Astrocyte of the cerebellum (primary cell): ENCODE results near the gene ELOVL6.
A peak's percentile ranks its signal among the peaks of the same experiment; 100 is the strongest.
"Not testable (repeated sequence)": the region's sequence is repeated elsewhere in the genome, so short reads cannot be mapped to it uniquely, and the experiment has no call there.

Experiments used
- DNase-seq: peaks from one replicate; pipeline ENCODE4 v3.0.0-alpha.2; 2011; ENCODE audit warnings: low read depth
- H3K4me3 ChIP-seq: 2 replicates; pipeline ENCODE4 v1.5.1; 2011; ENCODE audit warnings: mild to moderate bottlenecking, low read depth, low read length, moderate library complexity
- in situ Hi-C: cut with HindIII; loops from 2 replicates; pipeline ENCODE4 v1.10.0; 2017; ENCODE audit warnings: low sequenced_read_pairs
- TF ChIP-seq, protein P1 (sequence below): IDR thresholded peaks from 2 replicates; pipeline ENCODE4 v1.5.1; 2012; ENCODE audit warnings: low read length, low read depth, moderate library complexity, mild to moderate bottlenecking; ENCODE audit errors: missing control alignments

The ELOVL6 gene

DNA sequence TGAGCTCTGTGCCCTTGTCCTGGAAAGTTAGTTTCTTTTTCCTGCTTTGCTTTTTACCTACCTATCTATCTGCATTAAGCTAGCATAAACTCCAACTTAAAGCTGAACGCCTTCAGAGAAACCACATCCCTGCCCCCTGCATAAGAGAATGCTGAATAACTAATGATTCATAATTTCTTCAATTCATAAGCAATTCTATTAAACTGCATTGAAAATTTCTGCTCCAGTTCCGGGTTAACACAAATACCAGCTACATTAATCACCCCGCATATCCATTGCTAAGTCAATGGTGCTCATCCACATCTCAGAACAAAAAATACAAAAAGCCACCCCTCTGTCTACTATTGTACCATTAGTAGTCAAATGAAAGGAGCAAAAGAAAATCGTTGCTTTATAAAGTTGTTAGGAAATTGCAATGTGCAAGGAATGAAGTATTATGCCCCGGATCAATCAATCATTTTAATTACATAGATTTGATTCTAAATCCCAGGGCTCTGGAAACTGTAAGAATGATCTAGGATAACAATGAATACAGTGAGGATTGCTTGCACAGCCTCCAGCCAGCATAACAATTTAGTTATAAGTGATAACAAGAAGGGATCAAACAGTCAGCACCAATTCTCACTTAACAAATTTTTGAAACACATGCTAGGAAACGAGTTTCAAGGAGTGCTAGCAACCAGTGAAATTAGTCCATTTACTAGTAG lies 106.8 kb downstream of the ELOVL6 start:
- in situ Hi-C loops, result no loop called here
- TF ChIP-seq, protein P1, sequence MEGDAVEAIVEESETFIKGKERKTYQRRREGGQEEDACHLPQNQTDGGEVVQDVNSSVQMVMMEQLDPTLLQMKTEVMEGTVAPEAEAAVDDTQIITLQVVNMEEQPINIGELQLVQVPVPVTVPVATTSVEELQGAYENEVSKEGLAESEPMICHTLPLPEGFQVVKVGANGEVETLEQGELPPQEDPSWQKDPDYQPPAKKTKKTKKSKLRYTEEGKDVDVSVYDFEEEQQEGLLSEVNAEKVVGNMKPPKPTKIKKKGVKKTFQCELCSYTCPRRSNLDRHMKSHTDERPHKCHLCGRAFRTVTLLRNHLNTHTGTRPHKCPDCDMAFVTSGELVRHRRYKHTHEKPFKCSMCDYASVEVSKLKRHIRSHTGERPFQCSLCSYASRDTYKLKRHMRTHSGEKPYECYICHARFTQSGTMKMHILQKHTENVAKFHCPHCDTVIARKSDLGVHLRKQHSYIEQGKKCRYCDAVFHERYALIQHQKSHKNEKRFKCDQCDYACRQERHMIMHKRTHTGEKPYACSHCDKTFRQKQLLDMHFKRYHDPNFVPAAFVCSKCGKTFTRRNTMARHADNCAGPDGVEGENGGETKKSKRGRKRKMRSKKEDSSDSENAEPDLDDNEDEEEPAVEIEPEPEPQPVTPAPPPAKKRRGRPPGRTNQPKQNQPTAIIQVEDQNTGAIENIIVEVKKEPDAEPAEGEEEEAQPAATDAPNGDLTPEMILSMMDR, result no peak
- H3K4me3 ChIP-seq, result peak overlapping the region; percentile 2
- peak; percentile 48 for DNase-seq

DNA sequence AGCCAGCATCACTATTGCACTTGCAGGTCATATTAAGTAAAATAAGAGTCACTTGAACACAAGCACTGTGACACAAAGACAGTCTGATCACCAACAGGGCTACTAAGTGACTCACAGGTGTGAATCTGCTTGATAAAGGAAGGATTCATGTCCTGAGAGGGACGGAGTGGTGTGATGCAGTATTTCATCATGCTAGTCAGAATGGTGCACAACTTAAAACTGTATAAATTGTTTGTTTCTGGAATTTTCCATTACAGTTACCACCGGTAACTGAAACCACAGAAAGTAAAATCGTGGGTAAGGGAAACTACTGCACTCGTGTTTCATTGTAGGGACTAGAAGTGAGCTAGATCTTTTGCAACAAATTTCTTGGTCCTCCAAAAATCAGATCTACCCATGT lies 109.7 kb downstream of the ELOVL6 start:
- in situ Hi-C loops, result no loop called here
- DNase-seq, result no peak
- H3K4me3 ChIP-seq, result no peak overlapping the region
- TF ChIP-seq, protein P1, result no peak

DNA sequence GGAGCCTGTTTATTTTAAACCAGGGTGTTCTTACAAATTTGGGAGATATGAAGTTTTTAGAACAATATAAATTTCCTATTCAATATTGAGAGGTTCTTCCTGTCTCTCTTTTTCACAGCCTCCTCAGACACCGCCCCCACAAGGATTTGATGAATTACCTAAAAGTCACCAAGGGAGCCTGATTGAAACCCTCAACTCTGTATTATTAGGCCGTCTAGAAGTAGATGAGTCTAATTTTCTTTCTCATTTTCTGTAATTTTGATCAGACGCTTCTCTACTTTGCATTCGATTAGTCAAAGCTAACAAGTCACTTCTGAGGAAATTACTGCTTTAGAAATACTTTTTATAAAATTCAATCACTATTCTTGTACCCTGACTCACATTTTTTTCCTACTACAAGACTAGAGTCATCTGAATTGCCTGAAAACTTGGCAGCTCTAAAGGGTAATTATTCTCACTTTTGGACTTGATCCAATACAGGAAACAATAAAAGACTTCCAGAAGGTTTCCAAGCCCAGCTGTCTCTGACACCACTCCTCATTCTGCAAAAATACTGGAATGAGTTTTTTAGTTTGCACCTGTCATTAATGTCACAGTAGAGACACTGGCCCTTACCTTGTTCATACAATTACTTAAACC lies 111.2 kb downstream of the ELOVL6 start:
- in situ Hi-C loops, result no loop called here
- H3K4me3 ChIP-seq, result no peak overlapping the region
- TF ChIP-seq, protein P1, result no peak
- DNase-seq, result peak; percentile 76

- H3K4me3 ChIP-seq, result no peak overlapping the region
- TF ChIP-seq, protein P1, result no peak
- in situ Hi-C loops, result no loop called here
- no peak for DNase-seq
Observed at GRCh38 chr4:110085131-110085530, 113.3 kb downstream of the ELOVL6 start.

DNA sequence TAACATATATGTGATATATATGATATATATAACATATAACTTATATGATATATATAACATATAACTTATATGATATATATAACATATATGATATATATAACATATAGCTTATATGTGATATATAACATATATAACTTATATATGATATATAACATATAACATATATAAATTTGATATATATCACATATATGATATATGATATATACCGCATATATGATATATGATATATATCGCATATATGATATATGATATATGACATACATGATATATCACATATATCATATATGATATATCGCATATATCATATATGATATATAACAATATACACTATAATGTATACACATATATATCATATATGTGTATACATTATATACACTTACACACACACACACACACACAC lies 114.3 kb downstream of the ELOVL6 start:
- TF ChIP-seq, protein P1, result no peak
- in situ Hi-C loops, result no loop called here
- DNase-seq, result no peak
- no peak overlapping the region for H3K4me3 ChIP-seq

GRCh38 chr4:110078148-110078547 lies 120.3 kb downstream of the ELOVL6 start:
- H3K4me3 ChIP-seq, DNase-seq, in situ Hi-C loops: not testable (repeated sequence)

DNA sequence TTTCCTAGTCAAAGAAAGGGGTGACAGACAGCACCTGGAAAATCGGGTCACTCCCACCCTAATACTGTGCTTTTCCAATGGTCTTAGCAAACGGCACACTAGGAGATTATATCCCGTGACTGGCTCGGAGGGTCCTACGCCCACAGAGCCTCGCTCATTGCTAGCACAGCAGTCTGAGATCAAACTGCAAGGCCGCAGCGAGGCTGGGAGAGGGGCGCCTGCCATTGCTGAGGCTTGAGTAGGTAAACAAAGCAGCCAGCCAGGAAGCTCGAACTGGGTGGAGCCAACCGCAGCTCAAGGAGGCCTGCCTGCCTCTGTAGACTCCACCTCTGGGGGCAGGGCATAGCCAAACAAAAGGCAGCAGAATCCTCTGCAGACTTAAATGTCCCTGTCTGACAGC lies 121.6 kb downstream of the ELOVL6 start:
- H3K4me3 ChIP-seq, in situ Hi-C loops, DNase-seq: not testable (repeated sequence)
